ENCODE measurements around the gene CELA2A.
"Not testable (repeated sequence)": the region's sequence is repeated elsewhere in the genome, so short reads cannot be mapped to it uniquely, and the experiment has no call there.

Gene CELA2A

DNA sequence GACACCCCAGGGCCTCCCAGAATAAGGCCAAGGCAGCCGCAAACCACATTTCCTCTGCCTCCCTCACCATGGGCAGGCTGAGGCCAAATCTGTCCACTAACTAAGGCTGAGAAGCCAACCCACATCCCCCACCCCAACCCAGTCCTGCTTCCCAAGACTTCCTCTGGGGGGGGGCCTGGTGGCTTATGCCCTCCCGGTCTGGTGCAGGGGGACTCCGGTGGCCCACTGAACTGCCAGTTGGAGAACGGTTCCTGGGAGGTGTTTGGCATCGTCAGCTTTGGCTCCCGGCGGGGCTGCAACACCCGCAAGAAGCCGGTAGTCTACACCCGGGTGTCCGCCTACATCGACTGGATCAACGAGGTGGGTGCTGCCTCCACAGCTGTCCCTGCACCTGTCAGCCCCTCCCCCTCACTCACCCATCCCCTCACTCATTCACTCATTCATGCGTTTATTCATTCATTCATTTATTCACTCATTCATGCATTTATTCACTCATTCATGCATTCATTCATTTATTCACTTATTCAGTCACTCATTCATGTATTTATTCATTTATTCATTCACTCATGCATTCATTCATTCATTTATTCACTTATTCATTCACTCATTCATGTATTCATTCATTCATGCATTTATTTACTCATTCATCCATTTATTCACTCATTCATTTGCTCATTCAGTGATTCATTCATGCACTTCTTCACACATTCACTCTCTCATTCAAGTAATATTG, 11.0 kb upstream of the CELA2A start:
- DNase-seq: no peak

DNA sequence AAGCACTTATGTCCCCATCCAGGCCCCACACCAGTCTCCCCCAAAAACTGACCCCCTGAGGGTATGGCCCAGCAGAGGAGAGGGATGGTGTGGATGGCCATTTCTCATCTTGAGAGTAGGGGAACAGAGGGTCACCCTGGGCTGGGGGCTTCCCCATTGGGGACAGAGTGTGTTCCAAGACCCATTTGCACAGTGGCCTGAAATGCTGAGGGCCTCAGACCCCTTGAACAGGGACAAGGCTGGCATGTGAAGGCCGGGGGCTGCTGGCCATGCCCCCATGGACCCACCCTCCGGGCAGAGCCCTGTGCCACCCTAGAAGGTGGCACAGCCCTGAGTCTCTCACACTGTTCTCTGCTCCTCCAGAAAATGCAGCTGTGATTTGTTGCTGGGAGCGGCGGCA, 10.3 kb upstream of the CELA2A start:
- no peak for DNase-seq

DNA sequence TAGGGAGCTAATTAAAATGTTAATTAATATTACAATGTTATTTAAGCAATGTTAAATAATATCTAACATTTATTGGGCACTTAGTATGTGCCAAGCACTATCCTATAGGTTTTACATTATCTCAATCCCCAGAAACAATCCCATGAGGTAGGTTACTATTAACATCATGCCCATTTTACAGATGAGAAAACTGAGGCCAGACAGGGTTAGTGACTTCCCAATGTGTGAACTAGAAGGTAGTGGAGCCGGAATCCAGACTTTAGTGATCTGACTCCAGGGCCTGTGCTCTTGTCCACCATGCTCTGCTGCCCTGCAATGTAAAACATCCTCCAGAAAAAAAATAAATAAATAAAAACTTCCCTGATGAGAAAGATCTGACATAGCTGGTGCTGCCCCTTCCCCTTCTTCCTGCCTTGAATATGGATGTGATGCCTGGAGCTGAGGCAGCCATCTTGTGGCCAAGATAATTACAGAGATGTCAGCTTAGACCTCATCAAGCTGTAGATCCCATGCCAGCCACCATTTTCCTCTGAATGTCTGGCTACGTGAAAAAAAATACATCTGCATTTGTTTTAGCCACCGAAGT, 7.6 kb upstream of the CELA2A start:
- no peak for DNase-seq

DNA sequence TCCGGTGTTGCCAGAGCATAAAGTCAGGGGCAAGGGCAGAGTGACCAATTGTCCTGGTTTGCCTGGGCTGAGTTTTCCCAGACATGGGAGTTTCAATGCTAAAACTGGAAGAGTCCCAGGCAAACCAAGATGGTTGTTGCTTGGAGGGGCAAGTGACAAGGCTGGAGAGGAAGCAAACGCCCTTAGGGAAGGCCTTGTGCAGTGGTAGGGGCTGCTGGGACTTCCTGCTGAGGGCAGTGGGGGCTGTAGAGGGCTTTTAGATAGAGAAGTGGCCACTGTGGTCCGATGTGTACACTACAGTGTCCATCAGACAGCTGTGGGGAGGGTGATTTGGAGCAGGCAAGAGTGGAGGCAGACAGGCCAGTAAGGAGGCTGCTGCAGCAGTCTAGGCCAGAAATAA, 7.0 kb upstream of the CELA2A start:
- no peak for DNase-seq

DNA sequence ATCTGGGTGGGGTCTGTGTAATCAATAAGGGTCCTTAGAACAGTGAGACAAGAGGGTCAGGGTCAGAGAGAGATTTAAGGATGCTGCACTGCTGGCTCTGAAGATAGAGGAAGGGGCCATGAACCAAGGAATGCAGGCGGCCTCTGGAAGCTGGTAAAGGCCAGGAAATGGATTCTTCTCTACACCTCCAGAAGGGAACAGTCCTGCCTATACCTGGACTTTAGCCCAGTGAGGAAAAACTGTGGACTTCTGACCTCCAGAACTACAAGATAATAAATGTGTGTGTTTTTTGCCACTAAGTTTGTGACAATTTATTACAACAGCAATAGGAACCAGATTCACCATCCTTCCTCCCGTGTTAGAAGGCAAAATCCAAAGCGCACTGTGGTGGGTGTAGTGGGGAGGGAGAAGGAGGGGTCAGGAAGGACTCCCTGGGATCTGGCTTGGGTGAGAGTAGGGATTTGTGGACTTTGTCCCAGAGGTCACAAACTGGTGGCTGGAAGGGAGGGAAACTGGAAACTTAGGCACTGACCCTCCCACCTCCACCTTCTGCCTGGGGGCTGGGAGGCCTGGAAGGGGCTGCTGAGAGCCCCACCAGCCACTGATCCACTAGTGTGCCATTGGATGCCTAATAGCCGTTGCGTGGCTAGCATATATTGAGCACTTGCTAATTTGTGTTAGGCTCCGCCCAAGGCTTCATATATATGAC, 5.4 kb upstream of the CELA2A start:
- no peak for DNase-seq

DNA sequence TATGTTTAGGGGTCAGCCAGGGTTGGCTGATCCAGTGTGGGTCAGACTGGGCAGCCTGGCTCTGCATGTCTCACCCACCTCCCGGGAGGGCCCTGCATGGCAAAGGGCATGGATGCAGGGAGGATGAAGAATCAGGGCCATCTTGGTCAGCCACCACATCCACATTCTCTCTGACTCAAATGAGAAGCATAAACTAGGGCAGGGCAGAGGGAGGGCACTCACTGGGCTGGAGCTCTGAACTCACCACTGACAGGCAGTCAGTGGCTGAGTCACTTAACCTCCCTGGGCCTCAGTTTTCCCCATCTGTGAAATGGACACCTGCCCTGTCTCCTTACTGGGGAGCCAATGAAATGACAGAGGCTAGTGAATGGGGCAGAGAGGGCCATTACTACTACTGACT, 4.3 kb upstream of the CELA2A start:
- DNase-seq: no peak

DNA sequence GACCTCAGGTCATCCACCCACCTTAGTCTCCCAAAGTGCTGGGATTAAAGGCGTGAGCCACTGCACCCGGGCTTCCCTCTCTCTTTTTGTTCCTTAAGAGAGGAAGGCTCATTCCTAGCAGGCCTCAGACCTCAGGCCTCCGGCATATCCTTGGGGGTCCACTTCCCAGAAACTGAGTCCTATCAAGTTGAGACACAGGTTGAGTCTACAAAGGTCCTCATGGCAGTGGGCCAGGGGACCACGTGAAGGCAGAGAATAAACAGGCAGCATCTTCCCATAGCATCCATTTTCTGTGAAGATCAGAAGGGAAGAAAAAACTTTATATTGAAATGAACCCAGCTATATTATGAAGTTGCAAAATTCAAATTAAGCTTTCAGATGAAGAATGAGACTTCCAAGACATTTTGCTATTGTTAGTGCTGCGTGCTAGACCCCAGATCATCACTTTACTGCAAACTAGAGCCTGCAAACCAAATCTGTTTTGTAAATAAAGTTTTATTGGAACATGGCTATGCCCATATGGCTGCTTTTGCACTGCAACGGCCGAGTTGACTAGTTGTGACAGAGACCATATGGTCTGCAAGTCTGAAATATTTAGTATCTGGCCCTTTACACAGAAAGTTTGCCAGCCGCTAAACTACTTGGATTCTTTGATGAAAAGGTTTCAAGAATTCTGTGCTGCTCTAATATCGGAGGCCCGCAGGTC, 3.5 kb upstream of the CELA2A start:
- no peak for DNase-seq

DNA sequence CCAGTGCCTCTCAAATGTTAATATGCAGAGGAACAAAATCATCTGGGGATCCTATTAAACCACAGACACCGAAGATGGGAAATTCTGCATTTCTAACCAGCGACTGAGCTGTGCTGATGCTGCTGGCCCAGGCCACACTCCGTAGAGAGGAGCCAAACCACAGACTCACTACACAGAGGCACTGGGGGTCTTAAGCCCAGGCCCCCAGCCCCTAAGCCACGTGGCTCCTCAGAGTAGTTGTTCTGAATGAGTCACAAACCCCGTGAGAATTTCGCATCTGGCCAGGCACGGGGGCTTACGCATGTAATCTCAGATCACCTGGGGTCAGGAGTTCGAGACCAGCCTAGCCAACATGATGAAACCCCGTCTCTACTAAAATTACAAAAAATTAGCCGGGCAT, 2.8 kb upstream of the CELA2A start:
- DNase-seq: no peak

DNA sequence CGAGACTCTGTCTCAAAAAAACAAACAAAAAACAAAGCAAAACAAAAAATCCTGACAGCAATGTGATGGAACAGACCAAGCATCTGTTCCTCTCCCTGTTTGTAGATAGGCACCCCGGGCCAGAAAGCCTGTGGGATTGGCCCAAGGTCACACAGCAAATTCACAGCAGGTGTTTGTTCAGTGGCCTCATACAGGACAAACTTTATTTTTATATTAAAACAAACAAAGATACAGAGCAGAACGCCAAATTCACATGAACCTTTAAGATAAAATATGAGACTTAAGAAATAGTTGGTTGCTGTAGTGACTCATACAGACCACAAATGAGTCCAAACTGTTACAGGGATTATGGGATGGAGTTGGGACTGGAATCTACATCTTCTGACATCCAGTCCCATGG, 2.3 kb upstream of the CELA2A start:
- no peak for DNase-seq

DNA sequence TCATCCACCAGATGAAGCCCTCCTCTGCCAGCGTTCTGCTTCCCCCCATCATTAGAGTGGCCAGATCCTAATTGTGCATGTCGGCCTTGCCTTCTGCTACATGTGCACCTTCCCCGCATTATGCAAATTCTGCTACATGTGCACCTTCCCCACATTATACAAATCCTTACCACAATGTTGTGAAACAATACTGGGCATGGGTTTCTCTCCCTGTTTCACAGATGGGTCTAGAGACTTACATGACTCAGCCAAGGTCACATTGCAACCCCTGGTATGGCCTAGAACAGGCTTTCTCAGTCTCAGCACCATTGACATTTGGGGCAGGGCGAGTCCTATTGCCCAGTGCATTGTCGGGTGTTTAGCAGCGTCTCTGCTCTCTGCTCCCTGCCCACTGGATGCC, 1.0 kb upstream of the CELA2A start:
- DNase-seq: no peak

DNA sequence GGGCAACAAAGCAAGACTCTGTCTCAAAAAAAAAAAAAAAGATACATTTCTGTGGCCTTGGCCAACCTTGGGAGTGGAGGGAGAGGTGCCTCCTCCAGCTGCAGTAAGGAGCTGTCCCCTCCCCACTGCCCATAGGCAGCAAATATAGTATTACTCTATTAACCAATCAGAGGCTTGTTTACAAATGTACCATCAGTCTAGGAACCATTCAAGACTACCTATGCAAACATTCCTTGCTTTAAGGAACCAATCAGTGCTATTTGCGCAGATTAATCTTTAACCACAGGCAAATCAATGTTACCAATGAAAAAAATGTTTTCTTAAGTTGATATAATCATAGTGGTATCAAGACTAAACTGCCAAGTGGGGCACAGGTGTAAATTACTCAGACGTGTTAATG, 1.1 kb downstream of the CELA2A start:
- DNase-seq: no peak

DNA sequence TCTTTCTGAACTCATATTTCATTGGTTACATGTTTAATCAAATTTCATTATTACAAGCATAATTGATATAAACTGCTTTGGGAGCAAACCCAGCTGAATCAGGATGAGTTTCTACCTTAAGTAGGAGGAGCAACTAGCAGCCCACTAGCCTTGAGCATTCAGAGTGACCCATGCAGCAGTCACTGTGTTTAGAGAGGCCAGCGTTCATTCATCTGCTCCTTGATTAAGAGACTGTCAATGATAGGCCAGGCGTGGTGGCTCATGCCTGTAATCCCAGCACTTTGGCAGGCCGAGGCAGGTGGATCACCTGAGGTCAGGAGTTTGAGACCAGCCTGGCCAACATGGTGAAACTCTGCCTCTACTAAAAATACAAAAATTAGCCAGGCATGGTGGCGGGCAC, 1.9 kb downstream of the CELA2A start:
- not testable (repeated sequence) for DNase-seq

DNA sequence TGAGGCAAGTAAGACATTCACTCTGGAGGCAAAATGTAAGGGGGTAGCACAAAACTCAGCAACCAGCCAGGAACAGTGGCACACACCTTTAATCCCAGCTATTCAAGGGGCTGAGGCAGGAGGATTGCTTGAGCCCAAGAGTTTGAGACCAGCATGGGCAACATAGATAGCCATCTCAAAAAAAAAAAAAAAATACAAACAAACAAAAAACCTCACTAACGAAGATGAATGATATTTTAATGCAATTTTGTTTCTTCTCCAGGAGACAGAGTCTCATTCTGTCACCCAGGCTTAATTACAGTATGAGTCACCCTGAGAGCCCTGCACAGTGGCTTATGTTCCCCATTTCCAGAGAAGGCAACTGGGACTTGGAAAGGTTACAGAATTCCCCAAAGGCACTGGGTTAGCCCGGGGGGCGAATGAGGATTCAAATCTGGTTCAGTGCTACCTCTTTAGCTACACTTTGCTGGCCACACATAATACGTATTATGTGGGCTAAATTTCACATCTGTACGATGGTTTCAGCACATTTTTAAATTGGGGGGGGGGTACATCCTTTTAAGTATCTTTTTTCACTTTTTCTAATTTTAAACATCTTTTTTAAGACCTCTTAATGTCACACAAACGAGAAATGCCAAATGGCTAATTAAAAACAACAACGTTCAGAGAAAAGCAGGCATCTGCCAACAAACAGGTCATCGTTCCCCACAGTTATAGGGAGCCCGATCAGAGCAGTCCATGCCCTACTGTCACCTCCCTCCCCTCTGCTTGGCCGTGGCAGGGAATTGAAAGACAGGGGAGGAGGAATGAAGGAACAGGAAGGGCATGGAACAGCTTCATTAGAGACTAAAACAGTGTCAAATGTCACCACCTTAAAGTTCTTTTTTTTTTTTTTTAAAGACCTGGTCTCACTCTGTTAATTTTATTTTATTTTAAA, 3.5 kb downstream of the CELA2A start:
- no peak for DNase-seq

DNA sequence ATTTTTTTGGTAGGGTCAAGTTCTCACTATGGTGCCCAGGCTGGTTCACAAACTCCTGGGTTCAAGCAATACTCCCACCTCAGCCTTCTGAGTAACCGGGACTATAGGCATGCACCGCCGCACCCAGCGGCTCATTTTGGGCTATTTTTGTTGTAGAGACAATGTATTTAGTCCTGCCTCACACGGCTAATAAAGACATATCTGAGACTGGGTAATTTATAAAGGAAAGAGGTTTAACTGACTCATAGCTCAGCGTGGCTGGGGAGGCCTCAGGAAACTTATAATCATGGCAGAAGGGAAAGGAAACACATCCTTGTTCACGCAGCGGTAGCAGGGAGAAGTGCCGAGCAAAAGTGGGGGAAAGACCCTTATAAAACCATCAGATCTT, 4.2 kb downstream of the CELA2A start:
- no peak for DNase-seq

DNA sequence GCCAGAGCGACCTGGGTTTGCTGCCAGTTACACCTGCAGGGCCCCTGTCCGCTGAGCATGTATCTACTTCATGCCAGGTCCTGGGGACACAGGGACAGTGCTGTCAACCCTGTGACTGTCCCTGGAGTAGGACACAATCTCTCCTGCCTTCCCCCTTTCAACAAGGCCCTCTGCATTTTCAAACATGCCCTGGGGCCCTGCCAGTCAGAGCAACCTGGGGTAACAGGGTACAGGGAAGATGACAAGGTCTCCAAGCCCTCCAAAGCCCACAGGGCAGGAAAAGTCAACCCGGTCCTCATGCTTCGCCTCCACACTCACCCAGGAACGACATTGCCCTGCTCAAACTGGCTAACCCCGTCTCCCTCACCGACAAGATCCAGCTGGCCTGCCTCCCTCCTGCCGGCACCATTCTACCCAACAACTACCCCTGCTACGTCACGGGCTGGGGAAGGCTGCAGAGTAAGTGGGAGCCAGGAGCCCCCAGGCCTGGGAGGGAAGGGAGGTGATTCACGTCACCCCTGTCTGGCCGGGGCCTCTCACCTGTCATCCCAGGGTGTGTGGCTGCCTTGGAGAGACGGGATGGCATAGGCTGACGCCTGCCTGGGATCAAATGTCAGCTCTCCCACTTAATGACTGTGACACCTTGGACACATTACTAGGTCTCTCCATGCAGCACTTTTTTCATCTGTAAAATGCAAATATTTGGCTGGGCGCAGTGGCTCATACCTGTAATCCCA, 6.7 kb downstream of the CELA2A start:
- DNase-seq: not testable (repeated sequence)

DNA sequence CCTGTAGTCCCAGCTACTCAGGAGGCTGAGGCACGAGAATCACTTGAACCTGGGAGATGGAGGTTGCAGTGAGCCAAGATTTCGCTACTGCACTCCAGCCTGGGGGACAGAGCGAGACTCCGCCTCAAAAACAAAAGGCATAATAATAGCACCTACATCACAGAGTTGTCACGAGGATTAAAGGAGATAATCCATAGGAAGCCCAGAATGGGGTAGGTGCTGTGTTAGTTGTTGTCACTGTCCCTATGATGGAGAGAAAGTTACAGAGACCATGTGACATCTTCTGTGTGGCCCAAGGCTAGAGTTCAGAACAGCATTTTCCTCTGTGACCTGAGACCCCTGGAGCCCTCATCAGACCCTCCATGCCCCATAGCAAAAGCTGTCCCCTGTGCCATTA, 7.4 kb downstream of the CELA2A start:
- DNase-seq: not testable (repeated sequence)

DNA sequence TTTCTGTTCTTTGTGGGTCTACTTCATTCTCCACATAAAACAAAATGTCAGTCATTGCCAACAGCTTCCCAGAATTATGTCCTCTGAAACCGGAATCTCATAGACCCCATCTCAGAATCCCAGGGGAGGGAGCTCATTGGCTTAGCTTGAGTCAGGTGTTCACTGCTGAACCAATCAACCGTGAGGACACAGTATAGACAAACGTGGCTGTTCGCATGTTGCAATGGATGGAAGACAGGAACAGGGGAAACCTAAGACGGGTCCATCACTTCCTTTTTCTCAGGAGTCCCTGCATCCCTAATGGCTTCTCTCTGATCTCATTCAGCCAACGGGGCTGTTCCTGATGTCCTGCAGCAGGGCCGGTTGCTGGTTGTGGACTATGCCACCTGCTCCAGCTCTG, 9.1 kb downstream of the CELA2A start:
- no peak for DNase-seq

DNA sequence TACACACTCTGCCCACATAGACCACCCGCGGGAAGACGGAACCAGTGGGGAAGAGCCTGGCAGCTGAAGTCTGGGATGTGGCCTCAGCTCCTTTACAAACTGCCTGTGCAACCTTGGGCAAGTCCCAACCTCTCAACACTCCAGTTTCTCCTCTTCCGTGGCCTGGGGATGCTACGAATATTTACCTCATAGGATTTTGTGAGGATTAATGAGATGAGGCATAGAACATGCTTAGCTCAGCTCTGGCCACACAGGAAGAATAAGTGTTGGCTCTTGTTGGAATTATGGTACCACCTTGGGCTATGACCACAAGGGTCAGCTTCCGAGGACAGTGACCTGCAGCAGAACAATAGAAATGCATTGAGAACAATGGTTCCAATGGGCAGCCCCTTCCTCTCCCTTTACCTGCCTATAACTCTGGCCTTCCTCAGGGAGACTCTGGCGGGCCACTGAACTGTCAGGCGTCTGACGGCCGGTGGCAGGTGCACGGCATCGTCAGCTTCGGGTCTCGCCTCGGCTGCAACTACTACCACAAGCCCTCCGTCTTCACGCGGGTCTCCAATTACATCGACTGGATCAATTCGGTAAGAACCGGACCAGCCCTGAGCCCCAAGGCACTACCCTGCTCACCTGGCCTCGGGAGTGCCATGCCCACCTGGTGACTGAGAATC, 10.6 kb downstream of the CELA2A start:
- DNase-seq: not testable (repeated sequence)

DNA sequence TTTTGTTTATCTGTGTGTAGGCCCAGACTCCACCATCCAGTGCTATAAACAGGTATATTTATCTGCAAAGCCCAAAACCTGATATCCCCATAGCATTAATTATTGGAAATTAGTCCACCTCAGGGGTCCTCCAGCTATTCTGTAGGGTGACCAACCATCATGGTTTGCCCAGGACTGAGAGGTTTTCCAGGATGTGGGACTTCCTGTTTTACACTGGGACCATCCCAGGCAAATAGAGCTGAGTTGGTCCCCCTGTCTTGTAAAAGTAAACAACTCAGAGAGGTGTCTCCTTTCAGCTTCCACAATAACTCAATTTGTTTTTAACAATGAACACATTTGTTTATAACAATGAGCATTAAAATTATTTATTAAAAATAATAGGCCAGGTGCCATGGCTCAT, 11.6 kb downstream of the CELA2A start:
- no peak for DNase-seq

DNA sequence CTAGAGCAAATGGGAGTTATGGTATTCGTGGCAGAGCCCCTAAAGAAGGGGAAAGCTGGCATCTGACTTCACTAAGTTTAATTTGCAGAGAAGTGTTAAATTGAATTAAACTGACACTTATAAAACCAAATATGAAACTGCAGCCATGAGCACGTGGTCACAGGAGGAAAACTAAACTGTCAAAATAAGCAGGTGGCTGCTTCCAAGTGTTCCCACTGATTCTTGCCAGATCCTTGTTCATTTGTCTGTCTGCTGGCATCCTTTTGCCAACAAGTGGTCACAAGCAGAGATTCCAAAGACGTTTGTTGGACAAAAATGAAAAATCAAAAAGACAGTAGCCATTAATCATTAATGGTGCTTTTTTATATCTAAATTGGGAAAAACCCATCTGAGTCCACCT, 12.8 kb downstream of the CELA2A start:
- DNase-seq: no peak

DNA sequence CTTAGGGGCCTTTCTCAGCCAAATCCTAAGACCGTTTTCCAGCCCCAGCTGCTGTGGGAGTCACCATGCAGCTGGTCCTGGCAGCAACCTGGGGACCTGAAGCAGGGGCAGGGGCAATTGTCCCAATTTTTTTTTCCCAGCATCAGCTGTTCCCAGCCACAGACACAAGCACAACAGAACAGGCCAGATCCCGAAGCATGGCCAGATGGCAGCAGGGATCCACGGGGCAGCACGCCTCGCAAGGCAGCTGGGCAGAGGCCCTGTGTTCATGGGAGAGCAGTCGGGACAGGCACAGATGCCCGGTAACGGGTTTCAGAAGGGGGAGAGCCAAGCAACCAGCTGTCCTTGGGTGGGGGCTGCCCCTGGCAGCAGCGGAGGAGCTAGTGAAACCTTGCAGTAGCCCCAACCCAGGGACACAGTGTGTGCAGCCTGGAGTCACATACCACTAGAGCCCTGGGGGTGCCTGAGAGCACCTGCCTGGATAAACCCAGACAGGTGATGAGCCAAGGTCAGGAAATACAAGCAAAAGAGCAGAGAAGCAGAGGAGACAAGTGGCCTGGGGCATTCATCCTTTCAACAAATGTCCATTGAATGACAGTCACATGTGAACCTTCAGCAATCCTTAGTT, 13.4 kb downstream of the CELA2A start:
- DNase-seq: peak; percentile 3

Data from midbrain (tissue), 1 donor.